NCI-H524 (cell line): ENCODE measurements around the gene R3HDML.

Experiments
- DNase-seq, 2 experiments: peaks; one replicate each; lab custom pipeline; 2025; lab: John Stamatoyannopoulos, UW

The R3HDML gene

DNA sequence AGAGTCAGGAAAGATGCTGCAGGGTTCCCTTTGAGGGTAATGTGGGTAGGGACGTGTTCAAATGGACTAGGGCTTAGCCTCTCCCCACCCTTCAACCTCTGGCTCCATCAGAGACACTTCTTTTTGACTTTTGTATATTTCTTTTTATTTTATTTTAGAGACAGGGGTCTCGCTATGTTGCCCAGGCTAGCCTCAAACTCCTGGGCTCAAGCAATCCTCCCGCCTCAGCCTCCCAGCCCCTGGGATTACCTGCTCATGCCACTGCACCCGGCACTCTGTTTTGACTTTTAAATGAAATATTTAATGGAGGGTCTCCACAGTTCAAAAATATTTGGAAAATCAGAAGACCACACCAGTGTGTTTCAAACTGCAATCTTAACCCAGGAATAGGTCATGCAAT is 27.2 kb downstream of the R3HDML start:
- no peak for DNase-seq

DNA sequence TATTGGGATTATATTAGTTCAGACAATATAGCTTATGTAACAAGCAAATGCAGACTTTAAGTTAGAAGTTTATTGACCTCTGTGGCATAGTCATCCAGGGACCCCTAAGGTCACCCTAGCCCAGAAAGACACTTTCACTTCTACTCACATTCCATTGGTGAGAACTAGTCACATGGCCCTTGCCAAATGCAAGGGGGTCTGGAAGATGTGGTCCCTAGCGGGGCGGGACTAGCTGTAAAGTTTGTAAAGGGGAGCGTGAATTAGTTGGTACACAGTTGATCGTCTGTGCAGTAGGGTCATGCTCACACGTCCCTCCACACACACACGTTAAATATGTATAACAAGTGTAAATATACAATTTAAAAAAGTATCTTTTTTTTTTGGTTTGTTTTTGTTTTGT is 27.9 kb downstream of the R3HDML start:
- DNase-seq: no peak

DNA sequence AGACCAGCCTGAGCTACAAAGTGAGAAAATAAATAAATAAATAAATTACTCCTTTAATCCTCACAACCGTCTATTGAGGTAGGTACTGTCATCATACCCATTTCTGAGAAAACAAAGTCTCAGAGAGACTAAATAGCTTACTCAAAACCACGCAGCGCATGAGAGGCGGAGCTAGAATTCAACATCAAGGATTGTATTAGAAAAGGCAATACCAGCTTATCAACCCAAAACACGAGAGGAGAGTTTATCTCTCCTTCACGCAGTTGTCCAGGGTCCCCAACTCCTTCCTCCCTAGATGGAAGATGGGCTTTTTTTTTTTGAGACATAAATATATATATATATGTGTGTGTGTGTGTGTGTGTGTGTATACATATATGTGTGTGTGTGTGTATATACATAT is 30.9 kb downstream of the R3HDML start:
- no peak for DNase-seq

DNA sequence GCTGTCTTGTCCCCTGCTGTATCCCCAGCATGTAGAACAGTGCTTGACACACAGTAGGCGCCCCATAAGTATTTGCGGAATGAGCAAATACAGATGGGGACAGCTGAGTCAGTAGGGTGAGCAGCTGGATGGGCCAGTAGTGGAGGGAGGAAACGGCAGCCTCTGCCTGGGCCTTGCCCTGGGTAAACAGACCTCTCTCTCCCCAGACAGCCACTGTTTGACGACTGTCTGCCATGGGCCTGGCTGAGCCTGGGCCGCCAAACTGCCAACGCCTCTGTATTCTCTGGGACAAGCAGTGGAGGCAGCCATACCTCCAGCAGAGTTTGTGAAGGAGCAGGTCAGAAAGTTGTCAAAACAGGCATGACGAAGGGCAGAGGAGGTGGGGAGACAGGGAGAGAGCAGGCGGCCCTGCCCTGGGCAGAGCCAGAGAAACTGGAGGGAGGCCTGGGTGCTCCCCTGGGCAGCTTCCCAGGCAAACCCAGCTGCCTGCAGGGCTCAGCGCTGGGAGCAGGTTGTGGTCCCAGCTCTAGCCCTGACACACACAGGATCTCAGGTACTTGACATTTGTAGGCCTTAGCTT is 33.9 kb downstream of the R3HDML start:
- DNase-seq: no peak

DNA sequence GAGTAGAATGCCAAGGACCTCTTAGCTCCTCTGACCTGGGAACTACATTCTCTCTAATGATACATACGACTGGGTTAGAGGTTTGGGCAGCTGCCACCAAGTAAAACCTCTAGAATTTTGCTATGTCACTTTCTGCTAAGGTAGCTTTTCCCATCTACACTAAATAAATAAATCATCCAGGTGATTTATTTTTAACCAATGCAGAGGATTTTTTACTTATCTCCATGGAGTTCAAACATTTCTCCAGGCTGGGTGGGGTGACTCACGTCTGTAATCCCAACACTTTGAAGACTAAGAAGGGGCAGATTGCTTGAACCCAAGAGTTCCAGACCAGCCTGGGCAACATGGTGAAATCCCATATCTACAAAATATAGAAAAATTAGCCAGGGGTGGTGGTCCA is 45.8 kb downstream of the R3HDML start:
- no peak for DNase-seq

DNA sequence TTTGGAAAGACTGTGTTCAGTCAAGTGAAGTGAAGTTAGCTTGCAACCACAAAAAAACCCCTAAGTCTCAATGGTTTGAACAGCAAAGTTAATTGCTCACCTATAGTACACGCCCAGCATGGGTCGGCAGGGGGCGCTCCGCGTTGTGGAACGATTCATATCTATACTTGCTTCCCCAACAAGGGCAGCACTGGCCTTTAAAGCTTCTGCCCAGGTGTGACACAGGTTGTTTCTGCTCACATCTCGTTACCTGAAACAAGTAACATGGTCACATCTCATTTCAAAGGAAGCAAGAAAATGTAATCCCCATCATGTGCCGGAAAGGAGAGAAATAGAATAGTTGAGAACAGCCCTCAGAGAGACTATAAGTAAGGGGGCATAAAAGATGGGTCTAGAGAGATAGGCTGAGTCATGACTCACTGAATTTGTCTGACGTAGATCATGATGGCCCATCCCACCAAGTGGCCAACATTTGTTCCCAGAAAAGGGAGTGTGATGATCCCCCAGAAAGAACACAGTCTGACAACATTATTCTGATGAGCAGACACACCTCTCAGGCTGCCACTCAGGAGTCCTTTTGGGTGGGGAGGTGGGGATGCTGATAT is 47.7 kb downstream of the R3HDML start:
- DNase-seq: peak; percentile 37 to 69

DNA sequence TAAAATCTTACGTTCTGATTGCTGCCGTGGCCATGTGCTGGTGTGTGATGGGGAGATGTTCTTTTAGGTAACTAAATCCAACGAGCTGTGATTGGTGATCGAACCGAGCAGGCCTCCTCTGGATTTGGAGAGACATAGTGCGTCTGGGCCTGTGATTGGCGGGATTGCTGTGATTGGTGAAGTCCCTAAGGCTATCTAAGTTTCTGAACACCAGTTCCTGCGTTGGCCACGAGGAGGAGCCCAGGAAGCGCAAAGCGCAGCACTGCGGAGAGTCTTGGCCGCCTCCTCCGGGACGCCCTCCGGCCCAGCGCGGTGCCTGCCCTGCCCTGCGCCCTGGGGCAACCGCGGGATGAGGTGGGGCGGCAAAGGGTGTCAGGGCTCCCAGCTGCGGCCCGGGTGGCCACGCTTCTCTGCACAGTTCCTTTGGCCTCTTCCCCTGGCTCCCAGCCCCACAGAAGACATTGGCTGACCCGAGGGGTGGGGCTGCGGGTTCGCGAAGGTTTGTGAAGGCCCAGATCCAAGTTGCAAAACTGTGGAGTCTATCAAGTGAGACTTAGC is 51.7 kb downstream of the R3HDML start:
- peak; percentile 64 to 81 for DNase-seq

DNA sequence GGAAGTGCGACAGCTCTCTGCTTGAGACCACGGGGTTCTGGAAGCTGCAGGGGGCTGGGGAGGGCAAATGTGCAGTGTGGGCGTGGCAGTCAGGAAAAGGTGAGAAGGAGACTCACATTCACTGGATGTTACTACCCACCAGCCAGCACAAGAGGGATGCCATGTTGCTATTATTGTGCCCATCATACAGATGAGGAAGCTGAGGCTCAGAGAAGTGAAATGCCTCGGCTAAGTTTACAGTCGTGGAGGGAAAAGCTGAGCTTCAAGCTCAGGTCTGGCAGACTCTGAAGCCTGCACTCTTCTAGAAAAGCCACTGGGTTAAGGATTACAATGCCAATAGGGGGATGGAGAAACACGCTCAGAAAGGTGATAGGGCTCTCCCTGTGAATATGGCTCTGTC is 53.0 kb downstream of the R3HDML start:
- no peak for DNase-seq

DNA sequence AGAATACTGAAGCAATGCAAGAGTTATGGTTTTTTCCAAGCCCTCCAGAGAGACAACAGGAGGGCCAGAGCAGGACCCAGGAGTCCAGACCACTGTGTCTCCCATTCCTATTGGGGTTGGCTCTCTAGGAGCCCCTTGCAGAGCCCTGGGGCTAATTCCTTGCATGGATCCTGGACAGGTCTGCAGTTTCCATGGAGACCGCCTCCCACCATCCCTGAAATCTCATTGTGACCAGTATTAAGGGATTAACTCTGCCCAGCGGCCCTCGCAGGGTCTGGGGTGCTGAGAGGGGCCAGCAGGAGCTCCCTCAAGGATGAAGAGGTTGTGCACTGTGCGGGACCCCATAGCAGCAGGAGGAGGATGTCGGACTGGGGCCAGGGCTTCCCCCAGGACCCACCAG is 53.4 kb downstream of the R3HDML start:
- DNase-seq: peak in 1 of 2 experiments; percentile 8

DNA sequence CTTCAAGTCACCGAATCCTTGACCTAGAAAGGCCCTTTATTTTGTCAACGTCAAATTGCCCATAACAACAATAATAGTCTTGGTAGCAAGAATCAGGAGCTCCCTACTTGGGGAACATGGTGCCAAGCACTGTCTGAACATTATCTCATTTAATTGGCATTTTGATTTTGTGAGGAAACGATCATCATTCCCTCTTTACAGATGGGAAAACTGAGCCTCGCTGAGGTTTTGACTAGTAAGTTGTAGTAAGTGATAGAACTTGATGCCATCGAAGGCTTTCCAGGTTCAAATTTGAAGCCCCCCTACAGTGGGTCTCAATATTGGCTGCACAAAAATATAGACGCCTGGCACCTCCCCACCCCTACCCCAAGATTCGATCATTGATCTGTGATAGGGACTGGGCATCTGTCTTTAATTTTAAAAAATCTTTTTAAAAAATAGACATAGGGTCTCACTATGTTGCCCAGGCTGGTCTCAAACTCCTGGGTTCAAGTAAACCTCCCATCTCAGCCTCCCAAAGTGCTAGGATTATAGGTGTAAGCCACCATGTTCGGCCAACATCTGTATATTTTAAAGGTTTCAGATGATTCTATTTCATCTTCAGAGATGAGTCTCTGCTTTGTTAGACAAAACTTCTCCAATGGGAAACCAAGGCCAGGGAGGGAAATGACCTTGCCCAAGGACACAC is 55.4 kb downstream of the R3HDML start:
- no peak for DNase-seq

DNA sequence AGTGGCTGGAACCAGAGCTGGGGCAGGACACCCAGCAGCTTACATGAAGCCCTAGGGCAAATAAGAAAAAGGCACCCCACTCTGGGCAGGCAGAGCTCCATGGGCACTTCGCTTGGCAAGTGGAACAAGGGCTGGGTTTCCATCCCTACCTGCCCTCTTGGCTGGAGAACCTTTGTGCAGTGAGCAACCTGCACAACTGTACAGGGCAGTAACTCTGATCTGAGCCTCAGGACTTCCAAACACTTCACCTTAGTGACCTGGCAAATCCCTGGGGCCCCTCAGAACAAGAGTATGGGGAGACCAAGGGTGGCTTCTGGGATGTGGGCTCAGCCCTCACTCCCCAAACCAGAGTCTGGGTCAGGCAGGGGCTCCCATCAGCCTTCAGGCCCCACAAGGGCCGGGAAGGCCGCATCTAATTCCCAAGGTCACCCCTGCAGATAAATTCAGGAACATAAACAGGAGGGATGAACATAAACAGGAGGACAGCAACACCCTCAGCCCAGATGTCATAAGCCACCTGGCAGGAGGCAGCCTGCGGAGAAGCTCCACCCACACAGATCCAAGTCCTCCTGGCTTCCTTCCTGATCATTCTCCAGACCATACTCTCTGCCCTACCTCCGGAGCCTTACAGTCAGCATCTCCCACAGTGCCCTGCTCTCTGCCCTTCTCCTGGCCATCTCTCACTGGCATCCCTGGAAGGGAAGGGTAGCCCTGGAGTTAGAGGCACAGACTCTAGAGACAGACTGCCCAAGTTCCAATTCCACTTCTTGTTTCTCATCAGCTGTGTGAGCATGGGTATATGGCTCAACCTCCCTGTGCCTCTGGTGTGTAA is 56.1 kb downstream of the R3HDML start:
- no peak for DNase-seq

DNA sequence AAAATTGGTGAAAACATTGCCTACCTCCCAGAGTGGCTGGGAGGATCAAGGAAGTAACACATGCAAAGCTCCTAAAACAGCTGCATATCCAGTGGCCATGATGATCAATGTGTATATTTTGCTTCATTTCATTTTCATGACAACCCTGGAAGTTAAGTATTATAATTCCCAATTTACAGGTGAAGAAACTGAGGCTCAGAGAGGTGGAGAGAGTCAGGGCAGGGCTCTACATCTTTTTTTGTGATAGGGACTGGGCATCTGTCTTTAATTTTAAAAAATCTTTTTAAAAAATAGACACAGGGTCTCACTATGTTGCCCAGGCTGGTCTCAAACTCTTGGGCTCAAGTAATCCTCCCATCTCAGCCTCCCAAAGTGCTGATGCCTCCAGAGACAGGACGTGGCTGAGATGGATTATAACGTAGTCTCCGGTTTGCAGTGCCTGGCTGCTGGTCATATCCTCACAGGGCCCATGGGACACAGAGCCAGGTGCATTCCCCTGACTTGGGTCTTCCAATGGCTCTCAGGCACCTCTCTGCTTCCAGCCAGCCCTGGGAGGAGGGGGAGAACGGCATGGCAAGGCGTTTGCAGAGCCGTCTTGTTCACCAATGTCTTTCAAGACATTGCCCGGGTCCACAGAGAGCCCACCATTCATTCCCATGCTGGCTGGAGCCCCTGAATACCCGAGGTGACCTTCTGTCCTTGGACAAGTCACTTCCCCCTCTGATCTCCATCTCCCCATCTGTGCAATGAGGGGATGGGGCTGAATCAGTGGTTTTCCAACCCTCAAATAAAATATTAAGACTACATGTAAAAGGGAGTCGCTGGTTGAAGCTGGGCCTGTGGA is 57.0 kb downstream of the R3HDML start:
- no peak for DNase-seq

DNA sequence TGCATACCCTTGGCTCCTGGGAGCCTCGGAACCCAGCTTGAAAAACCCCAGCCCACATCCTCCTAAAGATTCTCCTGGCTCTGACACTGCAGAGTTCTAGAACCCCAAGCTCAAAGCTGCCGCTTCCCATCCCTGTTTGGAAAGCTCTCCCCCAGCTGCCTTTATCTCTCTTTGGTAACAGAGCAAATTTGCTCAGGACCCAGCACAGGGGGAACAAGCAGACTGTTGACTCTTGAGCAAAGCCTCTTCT is 57.5 kb downstream of the R3HDML start:
- DNase-seq: no peak

DNA sequence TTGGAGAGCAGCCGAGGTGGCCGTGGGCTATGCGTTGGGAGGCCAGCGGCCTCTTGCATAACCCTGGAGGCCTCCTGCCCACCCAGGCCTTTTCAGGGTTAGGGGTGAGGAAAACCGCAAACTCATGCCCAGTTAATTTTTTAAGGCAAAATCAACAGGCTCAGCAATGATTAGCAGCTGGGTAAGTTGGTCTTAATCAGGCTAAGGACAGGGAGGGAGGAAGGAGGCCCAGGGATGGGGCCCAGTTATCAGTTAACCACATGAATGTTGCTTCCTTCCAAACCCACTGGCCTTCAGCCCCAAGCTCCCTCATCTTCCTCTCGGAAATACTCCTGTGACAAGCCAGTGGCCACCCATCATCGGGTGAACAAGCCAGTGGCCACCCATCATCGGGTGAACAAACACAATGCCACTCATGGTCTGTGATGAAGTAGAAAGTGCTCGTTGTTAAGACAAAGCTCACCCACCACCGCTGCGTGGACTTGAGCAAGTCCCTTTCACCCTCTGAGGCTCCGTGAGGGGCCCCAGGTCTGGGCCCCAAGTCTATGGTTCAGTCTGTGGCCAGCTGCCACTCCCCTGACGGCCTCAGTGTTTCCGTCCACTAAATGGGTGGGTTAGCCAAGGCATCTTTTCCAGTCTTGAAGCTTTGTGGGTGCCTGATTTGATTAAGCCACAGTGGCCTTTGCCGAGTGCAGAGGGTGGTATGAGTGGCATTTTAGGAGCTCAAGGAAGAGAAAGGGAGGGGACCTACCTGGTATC is 58.0 kb downstream of the R3HDML start:
- no peak for DNase-seq

DNA sequence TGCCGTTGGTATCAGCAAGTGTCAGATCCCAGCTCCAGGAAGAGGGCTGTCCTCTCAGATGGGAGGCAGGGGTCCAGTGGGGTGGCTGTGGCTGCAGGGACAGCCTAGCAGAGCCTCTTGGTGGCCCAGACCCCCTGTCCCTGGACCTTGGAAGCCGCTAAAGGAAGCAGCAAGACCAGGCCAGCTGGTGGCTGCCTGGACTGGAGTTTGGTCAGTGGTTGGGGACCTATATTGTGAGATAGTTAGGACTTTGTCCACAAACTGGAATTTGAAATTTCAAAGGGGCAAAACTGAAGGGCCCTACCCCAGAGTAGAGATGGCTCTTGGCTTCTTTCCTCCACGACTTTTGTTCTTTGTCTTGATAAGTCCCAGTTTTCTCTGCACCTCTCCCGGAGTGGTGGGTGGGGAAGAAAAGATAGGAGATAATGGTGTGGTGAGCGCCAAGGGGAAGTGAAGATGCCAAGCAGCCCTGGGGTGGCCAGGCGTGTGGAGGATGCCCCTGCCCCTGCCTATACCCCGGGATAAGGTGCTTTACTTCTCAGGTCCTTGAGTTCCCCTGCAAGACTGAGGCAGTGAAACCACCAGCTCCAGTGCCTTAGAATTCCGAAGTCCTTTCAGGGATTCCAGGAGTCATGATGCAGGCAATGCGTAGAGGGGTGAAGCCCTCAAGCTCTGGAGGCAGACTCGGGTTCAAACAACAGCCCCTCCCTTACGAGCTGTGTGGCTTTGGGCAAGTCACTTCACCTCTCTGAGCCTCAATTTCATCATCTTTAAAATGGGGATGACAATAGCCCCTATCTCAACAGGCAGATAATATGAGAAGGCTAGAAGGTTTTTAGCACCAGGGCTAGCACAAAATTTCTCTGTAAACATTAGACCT is 58.9 kb downstream of the R3HDML start:
- no peak for DNase-seq

DNA sequence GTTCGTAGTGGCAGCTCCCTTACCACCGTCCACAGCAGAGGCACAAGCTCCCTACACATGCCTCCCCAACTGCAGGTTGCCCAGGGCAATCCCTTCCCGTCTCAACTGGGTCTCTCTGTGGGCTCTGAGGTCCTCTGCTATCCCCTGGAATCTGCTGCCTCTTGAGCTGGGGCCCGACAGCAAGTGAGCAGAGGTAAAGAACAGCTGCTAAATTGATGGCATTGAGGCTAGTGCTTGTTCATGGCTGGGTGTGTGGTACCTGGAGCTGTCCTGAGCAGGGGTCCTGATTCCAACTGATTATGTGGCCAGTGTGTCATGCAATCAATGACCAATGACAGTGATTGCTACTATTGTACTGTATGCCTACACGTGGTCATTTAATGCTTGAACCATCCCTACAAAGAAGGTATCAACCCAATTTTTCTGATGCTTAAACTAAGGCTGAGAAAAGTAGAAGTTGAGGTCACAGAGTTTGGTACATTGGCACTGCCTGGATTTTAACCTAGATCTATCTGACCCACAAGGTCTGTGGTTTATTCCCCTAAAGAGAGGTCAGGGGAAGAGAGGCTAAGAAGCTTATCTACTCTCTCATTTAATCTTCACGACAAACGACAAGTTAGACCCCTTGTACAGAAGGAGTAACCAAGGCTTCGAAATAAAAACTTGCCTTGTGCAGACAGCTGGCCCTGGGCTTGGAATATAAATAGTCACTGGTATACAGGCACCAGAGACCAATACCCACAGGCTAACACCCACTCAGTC is 59.7 kb downstream of the R3HDML start:
- no peak for DNase-seq

DNA sequence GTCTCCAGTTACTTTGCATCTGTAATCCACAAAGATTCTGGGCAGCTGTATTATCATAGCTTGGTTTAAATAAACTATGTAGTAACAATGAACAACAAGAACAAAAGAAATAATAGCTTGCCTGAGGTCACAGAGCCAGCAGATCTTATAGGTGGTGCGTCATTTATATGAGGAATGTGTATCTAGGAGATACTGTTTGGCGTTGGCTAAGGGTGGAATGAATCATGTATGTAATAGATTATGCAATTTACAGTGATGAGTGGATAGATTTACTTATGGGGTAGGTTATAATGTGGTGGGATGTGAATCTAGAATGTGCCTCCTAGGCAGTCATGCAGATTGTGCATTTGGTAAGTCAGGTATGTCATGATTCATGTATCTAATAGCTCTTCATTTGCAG is 61.5 kb downstream of the R3HDML start:
- no peak for DNase-seq

DNA sequence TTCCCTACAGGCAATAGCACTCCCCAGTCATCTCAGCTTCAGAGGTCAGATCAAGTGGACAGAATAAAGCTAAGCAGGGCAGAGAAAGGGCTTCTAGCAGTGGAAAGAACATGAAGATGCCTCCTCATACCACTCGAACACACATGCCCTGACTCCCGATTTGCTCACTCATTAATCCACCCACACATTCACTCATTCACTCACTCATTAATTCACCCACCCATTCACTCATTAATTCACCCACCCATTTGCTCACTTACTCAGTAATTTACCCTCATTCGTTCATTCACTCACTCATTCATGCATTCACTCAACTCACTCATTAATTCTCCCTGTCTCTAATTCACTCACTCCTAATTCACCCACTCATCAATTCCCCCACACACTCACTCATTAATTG is 62.6 kb downstream of the R3HDML start:
- no peak for DNase-seq

DNA sequence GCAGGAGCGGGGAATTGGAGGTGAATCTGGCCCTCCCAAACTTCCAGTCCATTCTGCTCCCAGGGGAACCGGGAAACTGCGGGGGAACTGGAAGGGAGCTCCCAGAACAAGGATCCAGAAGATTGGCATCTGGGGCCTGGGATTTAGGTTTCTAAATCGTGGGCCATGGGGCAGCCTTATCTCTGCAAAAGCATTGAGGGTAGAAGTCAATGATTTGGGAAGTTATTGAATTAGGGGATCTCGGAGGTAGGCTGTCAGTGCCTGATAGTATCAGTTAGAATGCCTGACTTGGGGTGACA is 63.8 kb downstream of the R3HDML start:
- no peak for DNase-seq
